Smooth muscle cell (in vitro differentiated cells): Measurements from ENCODE around the gene LACTB. TPM values are rescaled to one million over a fixed set of nuclear protein-coding genes. Genes with fewer than 3 reads are reported as not detected.

Experiments
- DNase-seq: peaks from one replicate; lab custom pipeline; 2025; ENCODE audit not compliant: unreplicated experiment; lab: John Stamatoyannopoulos, UW
- H2AFZ ChIP-seq: fragments of 200-600 bp; sonication (generic); 2 replicates; pipeline ENCODE4 v1.6.0; 2016; ENCODE audit warnings: antibody characterized with exemption, low read depth, mild to moderate bottlenecking
- H3F3A ChIP-seq: fragments of 200-600 bp; sonication (generic); 2 replicates; pipeline ENCODE4 v1.6.0; 2017; ENCODE audit warnings: antibody characterized with exemption, low read depth
- H3K27ac ChIP-seq: fragments of 200-600 bp; sonication (generic); 2 replicates; pipeline ENCODE4 v1.5.1; 2016; ENCODE audit warnings: low read depth, mild to moderate bottlenecking
- H3K27me3 ChIP-seq: fragments of 200-600 bp; sonication (generic); 2 replicates; pipeline ENCODE4 v1.6.1; 2016; ENCODE audit warnings: low read depth, mild to moderate bottlenecking
- H3K36me3 ChIP-seq: fragments of 200-600 bp; sonication (generic); 2 replicates; pipeline ENCODE4 v1.5.1; 2016; ENCODE audit warnings: low read depth
- H3K4me1 ChIP-seq: fragments of 200-600 bp; sonication (generic); 2 replicates; pipeline ENCODE4 v1.5.1; 2016; ENCODE audit warnings: low read depth
- H3K4me2 ChIP-seq: fragments of 200-600 bp; sonication (generic); 2 replicates; pipeline ENCODE4 v1.6.0; 2016; ENCODE audit warnings: mild to moderate bottlenecking
- H3K4me3 ChIP-seq: fragments of 200-600 bp; sonication (generic); 2 replicates; pipeline ENCODE4 v1.5.1; 2016; ENCODE audit warnings: mild to moderate bottlenecking
- H3K79me2 ChIP-seq: fragments of 200-600 bp; sonication (generic); 2 replicates; pipeline ENCODE4 v1.6.0; 2016; ENCODE audit warnings: low read depth, mild to moderate bottlenecking
- H3K9ac ChIP-seq: fragments of 200-600 bp; sonication (generic); 2 replicates; pipeline ENCODE4 v1.6.0; 2016; ENCODE audit warnings: low read depth
- H3K9me3 ChIP-seq: fragments of 200-600 bp; sonication (generic); replicated peaks from 2 replicates; pipeline ENCODE4 v1.5.1; 2016; ENCODE audit warnings: low read depth
- H4K20me1 ChIP-seq: fragments of 200-600 bp; sonication (generic); 2 replicates; pipeline ENCODE4 v1.6.0; 2016; ENCODE audit warnings: low read depth
- WGBS: methylation state at CpG from one replicate; pipeline ENCODE4 v1.1.7; 2016; ENCODE audit warnings: low lambda C conversion rate; 5-methylcytosine and 5-hydroxymethylcytosine counted together
- polyA plus RNA-seq: library from polyadenylated mRNA; unstranded; fragments of >200 nt; fragmentation: Nextera tagmentation; extraction: Ambion mirVana; gene quantifications from 2 replicates; pipeline ENCODE4 v1.2.1, GENCODE V29; 2016
- total RNA-seq: library from RNA; depleted of rRNA; stranded (reverse); fragments of >200 nt; gene quantifications from 2 replicates; pipeline ENCODE4 v1.2.3, GENCODE V29; 2014
- TF ChIP-seq, protein P1 (sequence below): fragments of 200-600 bp; sonication (generic); IDR thresholded peaks from 2 replicates; pipeline ENCODE4 v1.5.1; 2017; ENCODE audit warnings: borderline replicate concordance, mild to moderate bottlenecking, antibody characterized with exemption; ENCODE audit not compliant: insufficient read depth, poor library complexity, severe bottlenecking

Gene LACTB
- total and polyA plus RNA-seq, 2 experiments from 2014 or later = 9.0 to 12.5 TPM

DNA sequence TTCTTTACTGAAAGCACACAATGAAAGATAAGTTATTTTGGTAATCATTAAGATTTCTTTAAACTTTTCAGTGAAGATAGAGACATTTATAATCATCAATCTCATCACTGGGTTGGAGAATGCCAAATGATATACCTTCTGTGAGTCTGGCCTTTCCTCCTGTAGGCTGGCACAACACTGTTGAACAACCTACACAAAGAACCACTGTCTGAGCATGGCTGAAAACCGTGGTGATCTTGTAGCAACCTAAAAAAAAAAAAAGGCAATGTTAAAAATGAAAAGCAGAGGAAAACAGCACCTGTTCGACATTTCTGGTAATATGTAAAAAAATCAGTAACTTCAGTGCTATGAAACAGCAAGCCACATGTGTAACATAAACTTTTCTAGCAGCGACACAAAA, 33.8 kb downstream of the LACTB start:
- Histone ChIP-seq H3K4me2 (peak overlapping the region; percentile 93), H3K36me3 (peaks cover 7% of the 10 kb centered on the region), H2AFZ (no peak overlapping the region), H3K4me3 (peak overlapping the region; percentile 82), H3K27ac (peak overlapping the region; percentile 97), H3K9ac (no peak overlapping the region), H3F3A (no peaks in the 10 kb centered on the region), H3K9me3 (no peaks in the 10 kb centered on the region), H3K4me1 (peaks cover 10% of the 10 kb centered on the region), H3K79me2 (peaks cover 37% of the 10 kb centered on the region), H3K27me3 (no peaks in the 10 kb centered on the region), H4K20me1 (peaks cover 41% of the 10 kb centered on the region)
- TF ChIP-seq, protein P1, sequence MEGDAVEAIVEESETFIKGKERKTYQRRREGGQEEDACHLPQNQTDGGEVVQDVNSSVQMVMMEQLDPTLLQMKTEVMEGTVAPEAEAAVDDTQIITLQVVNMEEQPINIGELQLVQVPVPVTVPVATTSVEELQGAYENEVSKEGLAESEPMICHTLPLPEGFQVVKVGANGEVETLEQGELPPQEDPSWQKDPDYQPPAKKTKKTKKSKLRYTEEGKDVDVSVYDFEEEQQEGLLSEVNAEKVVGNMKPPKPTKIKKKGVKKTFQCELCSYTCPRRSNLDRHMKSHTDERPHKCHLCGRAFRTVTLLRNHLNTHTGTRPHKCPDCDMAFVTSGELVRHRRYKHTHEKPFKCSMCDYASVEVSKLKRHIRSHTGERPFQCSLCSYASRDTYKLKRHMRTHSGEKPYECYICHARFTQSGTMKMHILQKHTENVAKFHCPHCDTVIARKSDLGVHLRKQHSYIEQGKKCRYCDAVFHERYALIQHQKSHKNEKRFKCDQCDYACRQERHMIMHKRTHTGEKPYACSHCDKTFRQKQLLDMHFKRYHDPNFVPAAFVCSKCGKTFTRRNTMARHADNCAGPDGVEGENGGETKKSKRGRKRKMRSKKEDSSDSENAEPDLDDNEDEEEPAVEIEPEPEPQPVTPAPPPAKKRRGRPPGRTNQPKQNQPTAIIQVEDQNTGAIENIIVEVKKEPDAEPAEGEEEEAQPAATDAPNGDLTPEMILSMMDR = no peak
- no peak for DNase-seq
- 89% methylated on average over 3 of the region's 3 CpGs for WGBS

DNA sequence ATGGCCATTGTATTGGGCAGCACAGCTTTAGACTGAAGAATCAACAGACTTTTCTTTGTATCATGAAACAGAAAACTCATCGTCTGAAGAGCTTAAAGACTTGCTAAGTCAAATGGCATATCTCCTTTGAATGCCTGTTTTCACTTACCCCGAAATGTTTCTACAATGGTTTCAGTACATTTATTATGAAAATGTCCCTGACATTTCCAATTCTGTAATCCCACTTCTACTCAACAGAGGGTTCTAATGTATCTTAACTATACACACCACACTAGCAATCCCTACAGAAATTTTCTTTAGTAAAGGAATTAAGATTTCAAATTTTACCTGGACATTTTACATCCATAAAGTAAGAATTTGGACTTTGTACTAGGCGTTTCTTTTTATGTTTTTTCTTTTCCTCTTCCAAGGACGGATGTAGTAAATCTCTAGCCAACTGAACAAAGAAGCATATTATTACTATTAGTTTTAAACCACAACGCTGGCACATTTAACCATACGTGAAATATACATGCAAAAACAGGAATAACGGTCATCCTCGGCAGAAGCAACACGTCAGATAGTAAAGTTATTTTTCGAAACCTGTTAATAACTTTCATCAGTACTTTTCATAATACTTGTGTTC, 34.5 kb downstream of the LACTB start:
- no peaks in the 10 kb centered on the region for H3F3A ChIP-seq
- peak overlapping the region; percentile 97 for H3K27ac ChIP-seq
- TF ChIP-seq, protein P1 = no peak
- H3K4me3 ChIP-seq = peak overlapping the region; percentile 82
- H3K4me1 ChIP-seq = peaks cover 10% of the 10 kb centered on the region
- no peak for DNase-seq
- H3K4me2 ChIP-seq = peak overlapping the region; percentile 93
- peaks cover 40% of the 10 kb centered on the region for H4K20me1 ChIP-seq
- peaks cover 7% of the 10 kb centered on the region for H3K36me3 ChIP-seq
- H3K79me2 ChIP-seq = peaks cover 37% of the 10 kb centered on the region
- H2AFZ ChIP-seq = peak overlapping the region; percentile 86
- 15% methylated on average over 10 of the region's 10 CpGs for WGBS
- H3K9ac ChIP-seq = peak overlapping the region; percentile 93
- H3K9me3 ChIP-seq = no peaks in the 10 kb centered on the region
- no peaks in the 10 kb centered on the region for H3K27me3 ChIP-seq

DNA sequence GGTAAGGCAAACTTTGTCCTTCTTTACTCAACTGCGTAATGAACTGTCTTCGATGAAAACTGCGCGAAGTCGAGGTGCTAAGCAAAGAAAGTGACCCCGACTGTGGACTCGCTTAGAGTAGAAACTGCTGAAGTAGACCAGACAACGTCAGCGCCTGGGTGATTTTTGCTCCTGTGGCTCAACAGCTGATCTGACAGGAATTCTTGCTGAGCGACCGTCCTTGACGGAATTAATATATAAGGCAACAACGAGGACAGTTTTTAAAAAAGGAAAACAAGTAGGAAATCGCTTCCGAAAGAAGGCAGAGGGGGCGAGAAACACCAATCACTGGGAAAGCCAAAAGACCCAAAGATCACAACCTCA, 35.1 kb downstream of the LACTB start:
- Histone ChIP-seq H3K4me1 (peaks cover 10% of the 10 kb centered on the region), H2AFZ (peak overlapping the region; percentile 86), H3K9me3 (no peaks in the 10 kb centered on the region), H3F3A (no peaks in the 10 kb centered on the region), H4K20me1 (peaks cover 35% of the 10 kb centered on the region), H3K27me3 (no peaks in the 10 kb centered on the region), H3K27ac (peak overlapping the region; percentile 97), H3K36me3 (peaks cover 7% of the 10 kb centered on the region), H3K4me2 (peak overlapping the region; percentile 93), H3K79me2 (peaks cover 37% of the 10 kb centered on the region), H3K4me3 (peak overlapping the region; percentile 82), H3K9ac (peak overlapping the region; percentile 93)
- TF ChIP-seq, protein P1 = no peak
- WGBS = 2% methylated on average over 16 of the region's 16 CpGs
- DNase-seq = no peak
